SK-N-SH (cell line): ENCODE results near the gene BRICD5.

Experiments
- CTCF ChIP-seq: fragments of 200-600 bp; sonication (generic); IDR thresholded peaks from 2 replicates; pipeline ENCODE4 v1.6.1; 2017; ENCODE audit warnings: antibody characterized with exemption, mild to moderate bottlenecking, moderate library complexity
- TCF12 ChIP-seq: IDR thresholded peaks from 2 replicates; pipeline ENCODE4 v1.4.0; 2012

GRCh38 chr16:2165861-2166260 is 44.8 kb downstream of the BRICD5 start:
- no peak for TF ChIP-seq TCF12
- no peak for TF ChIP-seq CTCF
